HG03575 (cell line): ENCODE data around the gene ADAMTS9.

Source experiments
- ATAC-seq: cut with Tn5 transposase; IDR thresholded peaks from one replicate; pipeline ENCODE4 v1.9.1; 2021; ENCODE audit not compliant: unreplicated experiment, insufficient number of reproducible peaks, low FRiP score; ENCODE audit errors: extremely low read depth

ADAMTS9 gene

GRCh38 chr3:64473466-64473865 is 214.3 kb downstream of the ADAMTS9 start:
- ATAC-seq, result no peak

GRCh38 chr3:64470436-64470835 is 217.4 kb downstream of the ADAMTS9 start:
- ATAC-seq, result no peak

GRCh38 chr3:64467255-64467944 is 220.4 kb downstream of the ADAMTS9 start:
- ATAC-seq, result no peak
